SKM-1 (cell line): ENCODE measurements around the gene HUS1B.
A peak's percentile ranks its signal among the peaks of the same experiment; 100 is the strongest.

ENCODE experiments used
- DNase-seq: peaks from one replicate; lab custom pipeline; 2025; ENCODE audit not compliant: unreplicated experiment; lab: John Stamatoyannopoulos, UW

Gene HUS1B

GRCh38 chr6:624979-625378 is 31.9 kb downstream of the HUS1B start:
- no peak for DNase-seq

- DNase-seq: no peak
Observed at GRCh38 chr6:622462-622861, 34.4 kb downstream of the HUS1B start.

- DNase-seq: no peak
Observed at GRCh38 chr6:621931-622330, 35.0 kb downstream of the HUS1B start.

GRCh38 chr6:620950-621349 is 36.0 kb downstream of the HUS1B start:
- DNase-seq: no peak

GRCh38 chr6:620166-620565 is 36.7 kb downstream of the HUS1B start:
- no peak for DNase-seq

GRCh38 chr6:617456-618100 is 39.3 kb downstream of the HUS1B start:
- DNase-seq: no peak

- DNase-seq: no peak
Observed at GRCh38 chr6:613981-614380, 42.9 kb downstream of the HUS1B start.

GRCh38 chr6:611928-612327 is 45.0 kb downstream of the HUS1B start:
- DNase-seq: no peak

GRCh38 chr6:610882-611281 is 46.0 kb downstream of the HUS1B start:
- DNase-seq: peak; percentile 82

- DNase-seq: no peak
Observed at GRCh38 chr6:609905-610304, 47.0 kb downstream of the HUS1B start.

GRCh38 chr6:606829-607379 is 50.0 kb downstream of the HUS1B start:
- no peak for DNase-seq
